Activated T-cell treated with anti-CD3 and anti-CD28 coated beads for 24 hours (primary cell): ENCODE measurements around the gene ALG1.
A peak's percentile ranks its signal among the peaks of the same experiment; 100 is the strongest.

ENCODE experiments used
- DNase-seq: peaks from one replicate; pipeline ENCODE4 v3.0.0-alpha.2; 2020; ENCODE audit warnings: low read depth

Gene ALG1, protein sequence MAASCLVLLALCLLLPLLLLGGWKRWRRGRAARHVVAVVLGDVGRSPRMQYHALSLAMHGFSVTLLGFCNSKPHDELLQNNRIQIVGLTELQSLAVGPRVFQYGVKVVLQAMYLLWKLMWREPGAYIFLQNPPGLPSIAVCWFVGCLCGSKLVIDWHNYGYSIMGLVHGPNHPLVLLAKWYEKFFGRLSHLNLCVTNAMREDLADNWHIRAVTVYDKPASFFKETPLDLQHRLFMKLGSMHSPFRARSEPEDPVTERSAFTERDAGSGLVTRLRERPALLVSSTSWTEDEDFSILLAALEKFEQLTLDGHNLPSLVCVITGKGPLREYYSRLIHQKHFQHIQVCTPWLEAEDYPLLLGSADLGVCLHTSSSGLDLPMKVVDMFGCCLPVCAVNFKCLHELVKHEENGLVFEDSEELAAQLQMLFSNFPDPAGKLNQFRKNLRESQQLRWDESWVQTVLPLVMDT

DNA sequence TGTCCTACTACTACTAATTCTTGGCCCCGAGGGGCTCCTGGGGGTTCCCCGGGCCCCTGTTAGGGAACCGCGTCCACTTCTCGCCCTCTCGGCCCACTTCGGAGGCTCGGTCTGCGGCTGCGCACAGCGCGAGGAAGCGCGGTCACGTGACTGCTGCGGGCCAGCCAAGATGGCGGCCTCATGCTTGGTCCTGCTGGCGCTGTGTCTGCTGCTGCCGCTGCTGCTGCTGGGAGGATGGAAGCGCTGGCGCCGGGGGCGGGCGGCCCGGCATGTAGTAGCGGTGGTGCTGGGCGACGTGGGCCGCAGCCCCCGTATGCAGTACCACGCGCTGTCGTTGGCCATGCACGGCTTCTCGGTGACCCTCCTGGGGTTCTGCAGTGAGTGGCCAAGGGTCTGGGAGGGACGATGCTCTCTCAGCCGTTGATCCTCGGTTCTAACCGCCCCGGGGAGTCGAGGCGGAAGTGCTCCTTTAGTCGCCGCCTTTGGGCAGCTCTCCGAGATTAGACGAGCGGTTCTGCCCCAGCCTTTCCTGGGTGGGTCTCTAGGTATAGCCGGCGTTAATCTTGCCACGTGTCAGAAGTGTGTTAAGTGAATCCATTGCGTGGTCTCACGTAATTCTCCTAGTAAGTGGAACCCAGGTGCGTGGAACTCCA, at the start of gene ALG1:
Gene ALG1, plus strand, starts transcription at position 163 of the 653 bp plus-strand sequence. Its CDS starts 7 bp downstream, at position 170.
- DNase-seq = peak; percentile 87

DNA sequence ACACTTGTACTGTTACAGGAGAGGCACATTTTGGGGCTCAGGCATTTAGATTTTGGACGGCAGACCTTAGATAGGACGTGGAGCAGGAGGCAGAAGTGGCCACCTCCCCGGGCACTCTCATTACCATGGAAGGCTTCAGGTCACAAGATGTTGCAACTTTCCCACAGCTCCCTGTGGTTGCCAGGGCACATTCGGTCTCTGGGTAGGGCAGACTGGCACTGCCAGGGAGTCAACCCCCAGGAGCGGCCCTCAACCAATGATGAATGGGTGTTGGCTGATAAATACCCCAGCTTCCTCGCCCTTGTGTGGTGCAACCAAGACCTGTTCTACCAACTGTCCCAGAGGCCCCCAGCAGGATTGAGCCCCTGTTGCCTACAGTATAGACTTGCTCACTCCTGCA, 49.1 kb upstream of the ALG1 start:
- DNase-seq = no peak

DNA sequence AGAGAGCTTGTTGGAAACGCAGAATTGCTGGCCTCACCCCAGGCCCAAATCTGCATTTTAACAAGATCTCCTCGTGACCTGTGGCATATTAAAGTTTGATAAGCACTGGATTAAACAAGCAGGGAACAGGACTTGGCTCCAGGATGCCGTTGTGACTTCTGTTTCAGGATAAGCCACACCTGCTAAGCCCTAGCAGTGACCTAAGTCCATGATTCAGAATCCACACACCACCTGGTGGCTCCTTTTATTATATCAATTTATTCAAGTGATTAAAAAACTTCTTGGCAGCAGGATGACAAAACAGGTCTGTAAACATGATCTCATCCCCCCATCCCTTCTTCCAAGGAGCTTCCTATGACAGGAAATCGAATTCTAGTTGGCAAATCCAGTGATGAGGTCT, 47.0 kb upstream of the ALG1 start:
- DNase-seq = no peak

DNA sequence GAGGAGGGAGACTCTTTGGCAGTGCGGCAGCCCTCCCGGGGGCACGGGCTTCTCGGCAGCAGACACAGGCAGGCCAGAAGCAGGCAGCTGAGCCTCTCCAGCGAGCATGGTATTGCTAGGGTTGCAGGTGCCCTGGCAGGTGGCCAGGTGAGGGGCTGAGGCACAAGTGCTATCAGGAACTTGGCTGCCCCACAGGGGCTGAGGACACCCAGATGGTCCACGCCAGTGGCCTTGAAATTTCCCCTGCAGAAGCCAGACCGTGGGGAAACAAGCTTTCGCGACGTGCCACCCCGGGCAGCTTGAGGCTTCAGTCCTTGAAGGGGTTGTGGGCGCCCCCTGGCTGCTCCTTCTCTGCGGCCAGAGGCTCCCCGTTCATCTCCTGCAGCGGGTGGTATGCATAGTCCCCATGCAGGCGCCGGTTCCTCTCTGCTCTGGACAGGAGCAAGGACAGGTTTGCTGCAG, 46.4 kb upstream of the ALG1 start:
- no peak for DNase-seq

DNA sequence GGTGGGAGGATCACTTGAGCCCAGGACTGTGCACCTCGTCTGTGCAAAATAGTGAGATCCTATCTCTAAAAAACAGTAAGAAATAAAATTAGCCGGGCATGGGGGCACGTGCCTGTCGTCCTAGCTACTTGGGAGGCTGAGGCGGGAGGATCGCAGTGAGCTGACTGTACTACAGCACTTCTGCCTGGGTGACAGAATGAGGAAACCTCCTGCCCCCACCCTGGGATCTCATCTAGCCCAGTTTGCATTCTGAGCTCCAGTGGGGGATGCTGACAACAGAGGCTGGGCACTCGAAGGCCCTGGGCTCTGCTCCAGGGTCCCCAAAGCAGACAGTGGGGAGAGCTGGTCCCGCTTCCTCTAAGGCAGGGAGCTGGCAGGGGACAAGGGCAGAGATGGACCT, 45.0 kb upstream of the ALG1 start:
- no peak for DNase-seq

DNA sequence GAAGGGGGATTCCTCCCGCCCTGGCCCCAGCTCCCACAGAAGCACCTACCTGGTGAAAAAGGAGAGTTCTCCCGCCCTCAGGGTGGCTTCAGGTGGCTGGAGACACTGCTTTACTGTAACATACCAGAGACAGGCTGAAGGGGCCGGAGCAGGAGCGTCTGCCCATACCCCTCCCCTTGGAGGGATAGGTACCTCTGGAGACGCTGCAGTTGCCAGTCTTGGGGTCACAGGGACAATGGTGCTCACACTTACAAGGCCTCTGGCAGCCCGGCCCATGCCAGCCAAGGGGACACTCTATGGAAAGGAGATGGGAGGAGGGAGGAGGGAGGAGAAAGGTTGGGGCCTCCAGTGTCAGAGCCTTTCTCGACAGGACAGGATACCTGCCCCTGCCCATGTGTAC, 44.6 kb upstream of the ALG1 start:
- no peak for DNase-seq

DNA sequence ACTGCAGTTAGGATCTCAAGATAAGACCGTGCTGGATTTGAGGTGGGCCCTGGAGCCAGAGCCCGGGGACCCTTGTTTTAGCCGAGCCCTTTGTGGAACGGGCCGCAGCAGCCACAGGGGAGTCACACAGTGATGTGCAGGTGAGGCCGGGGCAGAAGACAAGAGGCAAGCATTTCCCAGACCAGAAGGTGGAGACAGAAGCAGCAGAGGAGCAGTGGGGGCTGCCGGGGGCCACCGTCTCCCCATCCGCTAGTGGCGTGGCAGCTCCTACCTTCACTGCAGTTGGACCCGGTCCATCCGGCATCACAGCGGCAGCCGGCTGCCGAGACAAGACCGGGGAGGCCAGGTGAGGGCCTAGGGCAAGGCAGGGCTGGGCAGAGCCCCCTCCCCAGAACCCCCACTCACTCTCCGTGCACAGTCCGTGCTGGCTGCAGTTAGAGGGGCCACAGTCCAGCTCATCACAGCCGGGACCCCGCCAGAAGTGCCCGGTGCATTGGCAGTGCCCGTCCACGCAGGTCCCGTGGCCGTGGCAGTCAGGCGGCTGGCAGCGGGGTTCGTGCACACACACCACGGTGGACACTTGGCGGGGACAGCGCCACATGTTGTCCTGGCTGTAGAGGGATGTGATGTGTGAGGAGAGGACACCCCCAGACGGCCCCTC, 43.9 kb upstream of the ALG1 start:
- DNase-seq = no peak

DNA sequence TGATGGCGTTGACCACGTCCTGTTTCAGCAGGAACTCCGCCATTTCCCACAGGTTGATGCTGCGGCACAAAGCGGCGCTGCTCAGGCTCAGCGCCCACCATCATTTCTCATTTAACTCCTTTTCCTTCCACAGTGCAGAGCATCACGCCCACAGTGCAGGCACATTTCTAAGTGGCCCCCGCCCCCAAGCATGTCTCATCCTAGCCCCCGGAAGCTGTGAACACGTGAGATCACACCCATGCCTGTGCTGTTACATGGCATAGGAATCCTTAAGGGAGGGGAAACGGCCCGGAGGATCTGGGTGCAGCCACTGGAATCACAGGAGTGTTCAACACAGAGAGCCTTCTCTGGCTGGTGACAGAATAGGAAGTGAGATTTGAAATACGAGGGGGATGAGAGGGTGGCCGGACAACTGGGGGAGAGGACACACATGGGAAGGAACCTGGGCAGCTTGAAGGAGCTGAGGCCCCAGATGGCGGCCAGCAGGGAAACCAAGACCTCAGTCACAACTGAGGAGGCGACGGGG, 42.6 kb upstream of the ALG1 start:
- no peak for DNase-seq

DNA sequence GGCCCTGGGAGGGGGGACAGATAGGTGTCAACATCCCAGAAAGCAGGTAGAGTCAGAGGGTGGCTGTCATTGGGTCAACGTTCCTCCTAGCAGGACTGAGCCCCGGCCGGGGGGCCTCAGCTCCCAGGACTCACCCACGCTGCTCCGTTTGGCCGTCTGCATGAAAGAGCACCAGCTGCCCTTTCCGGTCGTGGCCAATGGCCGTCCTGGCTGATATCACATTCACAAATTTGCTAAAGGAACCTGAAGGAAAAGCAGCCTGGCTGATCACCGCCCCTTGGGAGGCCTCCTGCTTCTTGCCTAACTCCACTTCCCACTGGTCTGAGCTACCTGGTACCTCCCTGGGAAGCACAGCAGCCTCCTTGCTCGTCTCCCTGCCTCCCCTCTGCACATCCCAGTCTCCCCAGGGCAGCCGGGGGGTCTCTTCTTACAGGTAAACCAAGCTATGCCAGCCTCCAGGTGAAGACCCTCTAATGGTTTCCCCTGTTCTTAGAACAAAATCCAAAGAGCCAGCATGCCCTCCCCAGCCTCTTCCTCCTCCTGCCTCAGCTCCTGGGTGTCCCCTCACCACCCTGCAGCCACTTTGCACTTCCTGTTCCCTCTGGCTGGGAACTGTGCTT, 41.3 kb upstream of the ALG1 start:
- DNase-seq = no peak

DNA sequence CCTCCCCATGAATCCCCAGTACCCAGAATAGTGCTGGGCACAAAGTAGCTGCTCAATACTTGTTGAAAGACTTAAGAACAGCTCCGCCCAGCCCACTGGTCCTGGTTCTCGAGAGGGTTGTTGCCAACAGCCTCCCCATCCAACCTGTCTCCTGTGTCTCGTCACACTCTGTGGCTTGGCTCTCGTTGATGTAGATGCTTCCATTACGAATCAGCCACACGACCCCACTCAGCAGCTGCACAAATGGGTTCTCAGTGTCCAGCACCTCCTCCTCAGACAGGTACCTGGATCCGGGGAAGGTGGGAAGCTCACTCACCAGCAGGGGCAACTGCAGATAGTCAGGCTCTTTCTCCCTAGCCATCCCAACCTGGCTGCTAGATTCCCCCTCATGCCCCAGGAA, 40.0 kb upstream of the ALG1 start:
- no peak for DNase-seq

DNA sequence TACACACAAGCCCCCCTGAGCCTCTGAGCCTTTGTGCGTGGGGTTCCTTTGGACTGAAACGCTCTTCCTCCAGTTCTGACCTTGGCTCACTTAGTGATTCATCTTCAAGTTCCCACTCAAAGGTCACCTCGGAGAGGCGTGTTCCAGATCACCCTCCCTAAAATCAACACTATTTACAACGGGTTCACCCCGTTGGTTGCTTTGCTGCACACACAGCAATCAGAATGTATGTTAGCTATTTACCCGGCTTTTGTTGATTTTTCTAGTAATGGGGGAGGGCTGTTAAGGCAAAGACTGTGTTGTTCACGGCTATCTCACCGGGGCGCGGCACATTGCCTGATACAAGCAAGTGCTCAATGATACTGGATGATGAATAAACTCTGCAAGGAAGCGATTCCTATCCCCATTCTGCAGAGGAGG, 38.9 kb upstream of the ALG1 start:
- DNase-seq = no peak

DNA sequence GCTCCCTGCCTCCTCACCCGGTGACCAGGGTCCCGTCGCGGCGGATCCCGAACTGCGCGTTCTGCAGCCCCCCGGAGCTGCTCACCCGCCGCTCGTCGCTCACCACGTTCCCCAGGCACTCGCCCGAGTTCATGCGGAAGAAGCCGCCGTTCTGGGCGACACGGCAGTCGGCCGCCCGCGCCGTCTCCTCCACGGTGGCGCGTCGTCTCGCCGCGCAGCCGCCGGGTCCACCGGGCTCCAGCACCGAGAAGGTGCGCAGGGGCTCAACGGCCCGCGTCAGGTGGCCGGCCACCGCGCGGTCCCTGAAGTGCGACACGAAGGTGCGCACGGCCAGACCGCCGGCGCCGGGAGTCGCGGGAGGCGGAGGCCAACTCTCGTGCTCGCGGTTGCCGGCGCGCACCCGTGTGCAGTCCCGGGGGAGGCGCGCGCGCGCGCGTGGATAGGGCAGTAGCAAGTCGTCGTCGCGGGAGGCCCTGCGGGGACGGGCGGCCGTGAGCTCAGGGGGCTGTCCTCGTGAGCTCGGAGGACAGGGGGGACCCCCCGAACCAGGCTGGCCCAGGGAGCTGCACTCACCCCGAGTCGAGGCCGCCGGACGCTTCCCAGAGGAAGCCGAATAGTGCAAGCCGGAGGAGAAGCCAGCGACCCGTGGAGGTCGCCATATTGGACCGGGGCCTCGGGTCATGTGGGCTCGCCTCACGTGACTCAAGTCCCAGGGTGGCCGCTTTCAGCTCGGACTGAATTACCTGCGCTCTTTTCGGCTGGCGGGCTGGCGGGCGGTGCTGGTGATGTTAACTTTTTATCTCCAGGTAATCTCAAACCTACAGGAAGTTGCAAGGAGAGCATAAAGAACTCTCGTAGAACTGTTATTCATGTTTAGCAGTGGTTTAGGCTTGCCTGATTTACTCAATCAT, 38.1 kb upstream of the ALG1 start, which contains the start of gene NAGPA:
Gene NAGPA, minus strand, starts transcription at position 680 of the 911 bp plus-strand sequence. Its CDS starts 21 bp downstream, at position 659.
- DNase-seq = peak; percentile 78

DNA sequence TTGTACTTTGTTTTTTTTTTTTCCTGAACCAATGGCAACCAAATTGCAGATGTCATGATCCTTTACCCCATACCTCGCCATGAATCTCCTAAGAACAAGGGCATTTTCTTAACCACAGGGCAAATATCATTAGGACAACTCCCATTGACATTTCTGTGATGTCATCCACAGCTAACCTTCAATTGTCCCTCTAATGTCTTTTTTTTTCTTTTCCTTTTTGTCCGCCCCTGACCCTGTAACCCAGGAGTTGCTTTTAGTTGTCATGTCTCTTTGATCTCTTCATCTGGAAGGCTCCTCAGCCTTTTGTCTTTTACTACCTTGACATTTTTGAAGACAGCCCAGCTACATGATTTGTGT, 37.5 kb upstream of the ALG1 start:
- DNase-seq = no peak

DNA sequence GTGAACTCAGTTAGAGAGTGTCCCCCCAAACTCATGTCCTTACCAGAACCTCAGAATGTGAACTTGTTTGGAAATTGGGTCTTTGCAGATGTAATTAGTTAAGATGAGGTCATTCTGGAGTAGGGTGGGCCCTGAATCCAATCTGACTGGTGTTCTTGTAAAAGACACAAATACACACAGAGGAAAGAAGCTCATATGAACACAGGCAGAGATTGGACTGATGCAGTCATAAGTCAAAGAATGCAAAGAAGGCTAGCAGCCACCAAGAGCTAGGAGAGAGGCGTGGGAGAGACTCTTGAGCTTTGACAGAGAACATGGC, 35.8 kb upstream of the ALG1 start:
- no peak for DNase-seq

DNA sequence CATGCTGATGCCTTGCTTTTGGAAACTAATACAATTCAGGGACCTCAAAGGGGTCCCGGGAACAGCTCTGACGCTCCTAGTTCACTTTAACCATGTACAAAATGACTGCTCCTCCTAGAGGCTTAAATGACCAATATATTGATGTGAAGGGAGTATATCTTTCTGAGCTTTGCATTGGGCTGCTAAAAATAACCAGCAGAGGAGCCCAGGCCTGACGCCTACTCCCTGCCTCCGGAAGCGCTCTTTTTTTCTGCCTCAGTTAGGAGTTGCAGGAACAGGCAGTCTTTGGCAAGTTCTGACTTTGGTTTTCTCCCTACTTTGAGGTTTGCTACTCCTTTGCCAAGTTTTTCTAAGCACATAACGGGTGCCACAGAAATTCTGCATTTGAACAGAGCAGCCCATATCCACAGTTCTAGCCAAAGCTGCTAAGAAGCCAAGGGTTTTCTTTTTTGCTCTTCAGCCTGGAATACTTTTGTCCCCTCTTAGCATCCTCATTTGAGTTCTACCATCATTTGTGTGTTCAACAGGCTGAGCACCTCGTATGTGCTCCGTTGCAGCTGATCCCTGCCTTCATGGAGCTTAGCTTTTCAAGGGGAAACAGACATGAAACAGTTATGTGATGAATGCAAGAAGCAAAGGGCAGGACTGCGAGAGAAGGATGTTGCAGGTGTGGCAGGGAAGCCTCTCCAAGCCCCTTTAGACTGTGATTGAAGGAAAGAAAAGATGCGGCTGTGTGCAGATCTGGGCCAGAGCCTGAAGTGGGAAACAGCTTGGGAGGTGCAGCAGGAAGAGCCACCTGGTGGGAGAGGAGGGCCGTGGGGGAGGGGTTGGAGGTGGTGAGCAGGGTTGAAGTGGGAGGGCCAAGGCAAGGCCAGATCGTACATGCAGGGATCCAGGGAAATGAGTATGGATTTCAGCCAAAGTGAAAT, 35.2 kb upstream of the ALG1 start:
- DNase-seq = no peak

DNA sequence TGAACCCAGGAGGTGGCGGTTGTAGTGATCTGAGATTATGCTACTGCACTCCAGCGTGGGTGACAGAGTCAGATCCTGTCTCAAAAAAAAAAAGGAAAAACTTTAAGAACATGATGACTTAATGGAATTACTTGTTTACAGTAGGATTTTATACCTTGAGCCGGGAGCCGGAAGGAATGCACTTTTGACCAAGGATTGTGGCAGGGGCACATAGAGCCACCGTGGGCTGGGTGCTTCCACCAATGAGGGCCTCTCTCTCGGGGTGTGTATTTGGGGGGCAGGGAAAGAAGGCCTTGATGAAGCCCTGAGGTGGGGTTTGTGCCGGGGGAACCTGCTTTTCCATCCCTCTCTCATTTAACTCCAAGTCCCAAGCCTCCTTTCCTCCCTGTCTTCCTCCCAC, 31.2 kb upstream of the ALG1 start:
- DNase-seq = no peak

DNA sequence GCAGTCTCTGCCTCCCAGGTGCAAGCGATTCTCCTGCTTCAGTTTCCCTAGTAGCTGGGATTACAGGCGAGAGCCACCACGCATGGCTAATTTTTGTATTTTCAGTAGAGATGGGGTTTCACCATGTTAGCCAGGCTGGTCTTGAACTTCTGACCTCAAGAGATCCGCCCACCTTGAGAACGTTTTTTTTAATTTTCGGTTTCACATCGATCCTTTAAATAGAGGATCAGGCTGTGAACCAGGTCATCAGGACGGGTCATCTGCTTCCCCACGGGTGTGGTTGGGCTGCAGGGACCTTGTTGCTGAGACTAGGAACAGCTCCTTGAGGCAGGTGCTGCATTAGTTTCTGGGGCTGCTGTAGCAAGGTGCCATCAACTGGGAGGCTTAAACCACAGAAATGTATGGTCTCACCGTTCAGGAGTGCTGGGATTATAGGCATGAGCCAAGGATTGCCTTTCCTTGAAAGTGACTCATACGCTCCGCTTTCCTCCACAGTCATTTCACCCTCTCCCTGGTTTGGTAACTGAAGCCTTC, 30.0 kb upstream of the ALG1 start:
- no peak for DNase-seq

DNA sequence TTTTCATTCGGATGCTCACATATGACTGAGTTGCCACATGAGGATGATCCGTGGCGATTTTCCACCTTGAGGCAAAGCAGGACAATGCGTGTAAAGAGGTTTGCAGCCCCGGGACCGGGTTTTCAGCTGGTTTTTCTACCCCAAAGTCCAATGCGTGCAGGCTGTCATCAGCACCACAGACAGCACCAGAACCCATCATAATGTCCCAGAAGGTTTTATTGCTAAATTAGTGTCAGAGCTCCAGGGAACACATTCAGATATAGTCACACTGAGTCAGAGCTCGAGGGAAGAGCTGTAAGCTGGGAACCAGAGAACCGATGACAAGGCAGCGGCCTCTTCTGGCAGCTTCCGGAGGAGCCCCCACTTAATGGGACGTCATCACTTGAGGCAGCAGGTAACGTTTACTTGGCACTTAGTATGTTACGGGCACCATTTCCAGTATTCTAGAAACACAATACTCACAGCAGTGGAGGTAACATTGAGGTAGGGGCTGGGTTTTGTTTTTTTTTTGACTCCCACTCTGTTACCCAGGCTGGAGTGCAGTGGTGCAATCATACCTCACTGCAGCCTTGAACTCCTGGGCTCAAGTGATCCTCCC, 29.0 kb upstream of the ALG1 start:
- no peak for DNase-seq

DNA sequence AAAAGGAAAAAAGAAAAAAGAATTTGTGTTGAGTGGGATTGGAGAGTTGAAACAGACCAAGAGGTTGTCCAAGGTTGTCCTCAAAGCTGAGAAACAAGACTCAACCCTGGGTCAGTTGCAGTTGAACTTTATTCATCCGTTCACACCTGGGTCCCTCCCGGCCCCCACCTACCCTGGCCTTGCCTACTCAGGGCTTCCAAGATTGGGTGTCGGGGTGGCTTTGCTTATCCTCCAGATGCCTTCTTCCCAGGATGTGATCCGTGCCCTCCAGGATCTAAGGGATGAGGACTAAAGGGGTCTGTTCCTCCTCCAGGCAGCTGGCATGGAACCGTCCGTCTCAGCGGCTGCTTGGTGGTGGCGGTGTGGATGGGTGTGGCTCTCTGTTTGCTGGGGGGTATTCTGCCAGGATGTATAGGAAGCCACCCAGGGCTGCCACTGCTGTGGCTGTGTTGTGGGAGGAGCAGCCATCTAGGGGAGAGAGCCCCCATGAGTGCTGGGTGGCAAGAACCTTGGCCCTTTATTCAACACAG, 27.6 kb upstream of the ALG1 start:
- DNase-seq = no peak
